Measurements from ENCODE around the gene STXBP3. TPM values are rescaled to one million over a fixed set of nuclear protein-coding genes. Genes with fewer than 3 reads are reported as not detected.

Gene STXBP3
- total and polyA plus RNA-seq, 9 of the 15 experiments (the other 6 are each of a cell fraction or from before 2014, with no cell fraction given) = 32.5 to 52.5 (median 39.2) TPM

GRCh38 chr1:108803548-108803947, 57.1 kb downstream of the STXBP3 start:
- FAIRE-seq (no peak), DNase-seq (ENCODE audit: extremely low read depth in 1 of 4, low spot score in 3 of 4) (no peak), ATAC-seq (no peak; the same call in 2 of the 3 replicates)
- Histone ChIP-seq H3K9ac (ENCODE audit: insufficient read depth in 1 of 2, low read depth in 2 of 2, low read length in 2 of 2) (no peak overlapping the region), H3K4me3 (no peak overlapping the region), H2AFZ (ENCODE audit: low read depth, low read length) (no peak overlapping the region), H3K27ac (ENCODE audit: extremely low read depth, low read depth, low read length) (no peak overlapping the region), H3K4me2 (ENCODE audit: insufficient read depth, low read length) (no peak overlapping the region), H4K20me1 (replicated peaks; ENCODE audit: control insufficient read depth, insufficient read depth, low read length) (no peaks in the 10 kb centered on the region), H3K27me3 (ENCODE audit: control insufficient read depth in 2 of 2, insufficient read depth in 2 of 2, low read length in 2 of 2) (no peaks in the 10 kb centered on the region), H3K9me3 (replicated peaks; ENCODE audit: control insufficient read depth, insufficient read depth, low read depth, low read length) (no peaks in the 10 kb centered on the region), H3K4me1 (replicated peaks in 1 of 2; ENCODE audit: control insufficient read depth in 2 of 2, insufficient read depth in 2 of 2, low read length in 2 of 2) (no peaks in the 10 kb centered on the region), H3K36me3 (ENCODE audit: control insufficient read depth, insufficient read depth, low read length) (peaks cover 40% of the 10 kb centered on the region), H3K79me2 (ENCODE audit: control insufficient read depth, insufficient read depth, low read length) (no peaks in the 10 kb centered on the region), H3K9me1 (ENCODE audit: control insufficient read depth, insufficient read depth, low read length) (no peaks in the 10 kb centered on the region)
- intact Hi-C loops (cut with micrococcal nuclease) (no loop called here), in situ Hi-C loops (cut with MboI) (no loop called here)
- TF ChIP-seq ZZZ3 (IDR thresholded peaks at IDR 0.05) (no peak), RBM14 (IDR thresholded peaks at IDR 0.05; ENCODE audit: borderline replicate concordance, insufficient read depth, low read depth, low read length) (no peak), ERF (CRISPR knock-in tag; IDR thresholded peaks at IDR 0.05) (no peak)
- TF ChIP-seq, protein P1, sequence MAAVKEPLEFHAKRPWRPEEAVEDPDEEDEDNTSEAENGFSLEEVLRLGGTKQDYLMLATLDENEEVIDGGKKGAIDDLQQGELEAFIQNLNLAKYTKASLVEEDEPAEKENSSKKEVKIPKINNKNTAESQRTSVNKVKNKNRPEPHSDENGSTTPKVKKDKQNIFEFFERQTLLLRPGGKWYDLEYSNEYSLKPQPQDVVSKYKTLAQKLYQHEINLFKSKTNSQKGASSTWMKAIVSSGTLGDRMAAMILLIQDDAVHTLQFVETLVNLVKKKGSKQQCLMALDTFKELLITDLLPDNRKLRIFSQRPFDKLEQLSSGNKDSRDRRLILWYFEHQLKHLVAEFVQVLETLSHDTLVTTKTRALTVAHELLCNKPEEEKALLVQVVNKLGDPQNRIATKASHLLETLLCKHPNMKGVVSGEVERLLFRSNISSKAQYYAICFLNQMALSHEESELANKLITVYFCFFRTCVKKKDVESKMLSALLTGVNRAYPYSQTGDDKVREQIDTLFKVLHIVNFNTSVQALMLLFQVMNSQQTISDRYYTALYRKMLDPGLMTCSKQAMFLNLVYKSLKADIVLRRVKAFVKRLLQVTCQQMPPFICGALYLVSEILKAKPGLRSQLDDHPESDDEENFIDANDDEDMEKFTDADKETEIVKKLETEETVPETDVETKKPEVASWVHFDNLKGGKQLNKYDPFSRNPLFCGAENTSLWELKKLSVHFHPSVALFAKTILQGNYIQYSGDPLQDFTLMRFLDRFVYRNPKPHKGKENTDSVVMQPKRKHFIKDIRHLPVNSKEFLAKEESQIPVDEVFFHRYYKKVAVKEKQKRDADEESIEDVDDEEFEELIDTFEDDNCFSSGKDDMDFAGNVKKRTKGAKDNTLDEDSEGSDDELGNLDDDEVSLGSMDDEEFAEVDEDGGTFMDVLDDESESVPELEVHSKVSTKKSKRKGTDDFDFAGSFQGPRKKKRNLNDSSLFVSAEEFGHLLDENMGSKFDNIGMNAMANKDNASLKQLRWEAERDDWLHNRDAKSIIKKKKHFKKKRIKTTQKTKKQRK (IDR thresholded peaks at IDR 0.05; ENCODE audit: borderline replicate concordance, low read depth, low read length) = no peak
- POLR2A ChIA-PET = interaction anchor here (0.7 to 2.3 kb wide), 2 partner anchors 13 to 376 kb away, joined by 3 to 7 read pairs; no protein-coding TSS in a partner anchor
- CTCF ChIA-PET (ENCODE audit: low intra/inter-chr PET ratio) = no interaction called here
- WGBS (ENCODE audit: insufficient coverage, low coverage, missing lambda C conversion rate) = 93% methylated on average over 11 of the region's 11 CpGs
- BruUV-seq (replicated peaks) = no TSS peak
